ENCODE results near the gene ALG2.

Gene ALG2

DNA sequence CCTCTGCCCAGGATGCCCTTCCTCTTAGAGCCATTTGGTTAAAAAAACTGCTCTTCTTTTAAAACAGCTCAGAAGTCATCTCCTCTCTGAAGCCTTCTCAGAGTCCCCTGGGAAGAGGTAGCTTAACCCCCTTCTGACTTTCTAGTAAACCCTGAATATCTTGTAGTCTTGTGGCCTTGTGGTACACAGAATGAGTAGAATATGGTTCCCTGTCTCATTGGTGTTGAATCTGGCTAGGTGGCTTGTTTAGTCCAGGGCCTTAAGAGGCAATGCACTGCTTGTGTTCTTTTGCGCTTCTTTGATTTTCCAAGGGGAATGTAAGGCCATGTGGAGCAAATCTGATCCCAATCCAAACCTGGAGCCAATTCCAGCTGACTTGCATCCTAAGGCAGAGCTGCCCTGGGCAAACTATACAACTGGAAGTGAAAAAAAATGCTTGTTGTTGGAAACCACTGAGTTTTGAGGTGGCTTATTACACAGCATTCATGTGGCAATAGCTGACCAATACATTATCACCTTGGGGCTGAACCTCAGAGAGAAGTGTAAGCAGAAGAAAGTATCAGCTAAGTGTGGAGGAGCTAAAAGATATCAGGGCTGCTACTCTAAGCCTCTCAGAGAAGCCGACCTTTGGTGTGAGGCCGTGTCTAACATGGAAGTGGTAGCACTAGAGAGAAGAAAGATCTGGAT is 31.0 kb downstream of the ALG2 start:
- DNase-seq = no peak

DNA sequence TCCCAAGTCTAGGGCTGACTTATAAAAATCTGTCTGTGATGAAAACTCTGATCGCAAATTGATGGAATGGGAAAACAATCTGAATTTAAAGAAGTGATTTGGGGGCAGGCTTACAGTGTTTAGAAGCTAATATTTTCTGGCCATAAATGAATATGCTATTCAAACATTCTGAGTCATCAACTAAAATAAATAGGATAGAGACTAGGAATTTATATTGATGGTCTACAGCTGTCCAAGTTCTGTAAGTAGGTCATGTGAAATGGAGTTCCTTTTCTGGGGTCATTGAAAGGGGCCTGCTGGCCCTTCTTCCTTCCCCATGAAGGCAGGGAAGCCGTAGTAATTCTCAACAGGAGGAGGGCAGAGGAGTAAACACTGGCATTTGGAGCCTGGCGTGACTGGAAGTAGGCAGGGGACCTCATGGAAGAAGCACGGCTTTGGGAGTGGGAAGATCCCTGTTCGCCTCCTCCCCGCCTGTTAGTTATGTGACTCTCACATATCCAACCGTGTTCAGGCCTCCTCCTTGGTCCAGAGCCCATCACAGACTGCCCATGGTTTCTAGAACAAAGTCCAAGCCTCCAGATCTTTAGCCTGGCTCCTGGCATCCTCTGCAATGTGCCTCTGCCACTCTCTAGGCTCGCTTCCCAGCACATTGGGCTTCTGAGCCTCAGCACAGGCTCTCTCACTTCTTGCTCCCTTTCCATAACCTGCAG is 31.7 kb downstream of the ALG2 start:
- DNase-seq = no peak

DNA sequence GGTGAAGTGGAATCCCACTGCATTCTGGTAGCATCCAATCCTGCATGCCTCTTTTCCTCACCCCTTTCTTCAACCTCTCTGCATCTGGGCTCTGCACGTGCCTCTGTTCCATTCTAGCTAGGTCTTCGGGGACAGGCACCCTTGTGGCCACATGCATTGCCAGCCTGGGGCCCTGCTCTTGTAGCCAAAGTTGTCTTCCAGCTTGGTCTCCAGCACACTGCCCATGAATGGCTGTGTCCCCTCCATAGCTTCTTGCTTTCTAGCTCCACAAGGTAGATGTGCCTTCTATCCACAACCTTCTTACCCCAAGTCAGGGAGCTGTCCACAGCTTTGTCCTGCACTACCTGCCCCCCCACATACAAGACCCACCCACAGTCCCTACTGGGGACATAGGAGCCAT is 32.6 kb downstream of the ALG2 start:
- DNase-seq = no peak

DNA sequence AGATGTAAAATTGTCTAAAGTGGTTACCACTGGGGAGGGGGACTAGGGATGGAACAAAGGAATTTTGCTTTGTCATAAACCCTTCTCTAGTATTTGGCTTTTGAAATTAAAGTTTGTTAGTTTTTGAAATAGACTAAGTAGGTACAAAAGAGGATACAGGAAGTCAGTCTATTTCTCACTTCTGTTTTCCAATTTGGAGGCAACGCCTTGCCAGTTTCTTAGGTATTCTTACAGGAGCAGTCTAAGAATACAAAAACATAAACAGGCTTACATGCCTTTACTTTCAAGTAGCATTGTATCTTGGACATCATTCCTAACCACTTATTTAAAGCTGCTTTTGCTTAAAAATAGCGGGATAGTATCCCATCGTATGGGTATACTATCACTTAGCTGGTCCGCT is 34.4 kb downstream of the ALG2 start:
- DNase-seq = no peak

DNA sequence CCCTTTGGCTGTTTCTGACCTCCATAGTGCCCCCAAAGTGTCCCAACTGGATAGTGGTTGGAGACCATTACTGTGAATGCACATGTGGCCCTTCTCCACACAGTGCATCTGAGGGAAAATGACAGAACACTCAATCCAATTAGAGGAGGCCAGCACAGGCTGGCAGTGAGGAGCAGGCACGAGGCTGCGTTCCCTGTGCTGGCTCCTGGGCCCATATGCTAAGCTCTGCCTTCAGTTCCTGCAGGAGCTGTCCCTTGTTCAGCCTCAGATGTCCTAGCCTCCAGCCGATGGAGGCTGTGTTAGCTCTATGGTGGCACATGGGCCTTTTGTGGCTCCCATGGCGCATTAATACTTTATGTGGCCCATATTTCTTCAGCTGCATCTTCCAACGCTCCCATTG is 35.8 kb downstream of the ALG2 start:
- no peak for DNase-seq

DNA sequence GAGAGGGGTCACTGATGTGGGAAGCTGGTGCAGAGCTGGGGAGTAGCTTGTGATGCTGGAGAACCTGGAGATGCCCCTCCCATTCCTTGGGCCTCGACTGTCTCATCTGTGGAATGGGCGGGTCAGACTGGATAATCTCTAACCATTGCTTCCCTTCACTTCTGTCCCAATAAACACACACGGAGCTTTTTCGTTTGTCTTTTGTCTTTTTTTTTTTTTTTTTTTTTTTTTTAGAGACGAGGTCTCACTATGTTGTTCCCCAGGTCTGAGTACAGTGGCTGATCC is 36.5 kb downstream of the ALG2 start:
- DNase-seq = no peak

DNA sequence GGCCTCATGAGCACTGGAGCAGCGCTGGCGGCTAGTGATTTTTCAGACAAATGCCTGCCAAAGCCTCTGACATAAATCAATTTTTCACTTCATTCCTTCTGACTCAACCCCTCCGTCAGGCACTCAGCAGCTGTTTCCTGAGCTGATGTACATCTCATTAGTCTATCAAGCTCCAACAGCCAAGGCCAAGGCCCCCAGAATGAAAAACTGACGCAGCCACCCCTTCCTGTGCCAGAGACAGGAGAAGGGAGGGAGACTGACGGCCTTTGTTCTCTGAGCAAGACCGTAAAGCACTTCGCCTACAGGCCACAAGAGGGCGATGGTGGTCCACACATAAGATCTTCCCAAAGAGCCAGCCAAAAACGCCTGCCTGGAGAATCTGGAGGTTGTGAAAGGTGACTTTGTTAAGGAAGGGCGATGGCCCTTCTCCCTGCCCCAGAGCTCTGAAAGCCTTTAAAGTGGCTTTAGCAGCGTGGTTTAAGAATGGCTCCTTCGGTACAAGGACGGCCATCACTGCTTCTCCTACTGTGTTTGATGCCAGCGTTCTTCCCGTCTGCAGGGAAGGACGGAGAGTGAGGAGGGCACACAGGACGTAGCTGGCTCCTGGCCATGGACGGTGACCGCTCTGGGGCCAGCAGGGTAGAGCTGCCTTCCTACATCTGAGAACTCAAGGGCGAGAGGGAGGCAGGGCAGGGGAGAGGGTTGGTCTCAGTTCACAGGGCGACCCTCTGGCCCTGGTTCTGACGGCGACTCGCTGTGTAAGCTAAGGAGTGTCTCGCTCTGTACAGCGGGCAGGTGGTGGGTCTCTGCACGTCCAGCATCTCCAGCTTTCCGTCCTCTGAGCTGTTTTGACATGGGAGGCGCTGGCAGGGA is 37.0 kb downstream of the ALG2 start:
- peak; percentile 65 for DNase-seq

DNA sequence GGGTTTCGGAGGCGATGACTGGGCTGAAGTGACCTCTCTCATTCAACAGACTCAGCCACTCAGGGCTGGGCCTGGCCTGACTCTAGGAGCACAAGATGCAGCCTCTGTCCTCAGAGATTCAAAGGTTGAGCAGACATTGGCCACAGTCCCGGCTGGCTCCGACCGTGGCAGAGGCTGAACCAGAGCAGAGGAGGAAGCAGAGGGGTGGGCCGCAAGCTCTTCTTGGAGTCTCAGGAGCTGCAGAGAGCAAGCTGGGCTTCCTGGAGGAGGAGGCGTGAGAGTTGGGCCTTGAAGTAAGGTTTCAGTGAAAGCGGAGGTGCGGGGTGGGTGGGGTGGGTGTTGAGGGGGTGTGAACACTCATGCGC is 37.6 kb downstream of the ALG2 start:
- DNase-seq = no peak

DNA sequence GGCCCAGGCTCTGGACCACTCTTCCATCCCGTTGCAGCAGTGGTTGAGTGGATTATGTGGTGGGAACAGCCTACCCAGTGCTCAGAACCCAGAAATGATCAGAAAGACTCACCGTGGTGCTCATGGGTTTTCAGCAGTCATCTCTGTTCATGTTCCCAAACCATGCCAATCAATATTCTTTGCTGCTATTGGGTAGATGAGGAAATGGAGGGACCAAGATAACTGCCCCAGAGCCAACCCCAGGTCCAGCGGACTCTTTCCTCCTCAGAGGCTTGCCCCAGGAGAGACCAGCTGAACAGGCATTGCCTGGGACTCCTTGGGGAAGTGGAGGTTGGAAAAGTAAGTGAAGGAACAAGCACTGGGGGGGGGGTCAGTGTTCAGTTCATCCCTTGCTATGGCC is 38.1 kb downstream of the ALG2 start:
- DNase-seq = no peak

DNA sequence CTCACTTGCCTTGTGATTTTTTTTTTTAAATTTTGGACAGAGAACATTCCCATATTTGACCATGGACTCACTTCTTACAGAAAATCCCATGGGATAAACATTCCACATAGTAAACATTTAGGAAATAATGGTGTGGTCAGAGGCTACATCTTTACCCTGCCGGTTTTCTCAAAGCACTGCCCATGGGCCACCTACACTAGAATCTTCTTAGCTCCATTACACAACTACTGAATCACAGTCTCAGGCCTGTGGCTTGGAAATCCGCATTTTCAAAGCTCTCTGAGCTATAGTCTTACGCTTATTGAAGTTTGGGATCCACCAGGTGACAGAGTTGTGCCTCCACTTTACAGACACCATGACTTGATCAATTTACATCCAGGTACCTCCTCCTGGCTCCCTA is 39.4 kb downstream of the ALG2 start:
- DNase-seq = no peak

DNA sequence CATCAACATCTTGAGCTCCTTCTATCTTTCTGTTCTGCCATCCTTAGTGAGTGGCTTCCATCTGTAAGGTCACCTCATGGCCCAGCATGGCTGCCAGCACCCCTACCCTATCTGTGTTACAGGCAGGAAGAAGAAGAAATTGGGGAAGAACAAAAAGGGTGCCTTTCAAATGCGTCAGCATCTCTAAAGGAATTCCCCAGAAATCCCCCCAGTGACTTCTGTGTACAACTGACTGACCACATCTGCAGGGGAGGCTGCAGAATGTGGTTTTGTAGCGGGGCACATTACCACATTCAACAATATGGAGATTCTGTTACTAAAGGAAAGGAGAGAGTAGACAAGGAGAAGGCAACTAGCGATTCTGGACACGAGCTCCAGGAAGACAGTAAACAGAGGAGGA is 40.1 kb downstream of the ALG2 start:
- no peak for DNase-seq

DNA sequence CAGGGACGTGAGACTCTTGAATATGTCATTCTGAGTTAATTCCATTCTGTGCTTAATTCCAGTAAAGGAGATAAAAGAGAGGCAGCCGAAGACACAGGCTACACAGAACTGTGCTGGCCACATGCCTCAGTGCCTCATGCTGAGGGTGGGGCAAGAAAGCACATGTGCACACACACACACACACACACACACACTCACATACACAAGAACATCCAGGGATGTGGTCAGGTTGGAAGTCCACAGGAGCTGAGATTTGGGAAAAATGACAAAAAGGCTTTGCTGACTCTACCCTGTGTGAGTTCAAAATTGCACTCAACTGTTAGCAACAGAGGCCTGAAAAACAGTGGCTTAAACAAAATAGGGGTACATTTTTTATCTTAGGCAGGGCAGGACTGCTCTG is 40.5 kb downstream of the ALG2 start:
- no peak for DNase-seq

DNA sequence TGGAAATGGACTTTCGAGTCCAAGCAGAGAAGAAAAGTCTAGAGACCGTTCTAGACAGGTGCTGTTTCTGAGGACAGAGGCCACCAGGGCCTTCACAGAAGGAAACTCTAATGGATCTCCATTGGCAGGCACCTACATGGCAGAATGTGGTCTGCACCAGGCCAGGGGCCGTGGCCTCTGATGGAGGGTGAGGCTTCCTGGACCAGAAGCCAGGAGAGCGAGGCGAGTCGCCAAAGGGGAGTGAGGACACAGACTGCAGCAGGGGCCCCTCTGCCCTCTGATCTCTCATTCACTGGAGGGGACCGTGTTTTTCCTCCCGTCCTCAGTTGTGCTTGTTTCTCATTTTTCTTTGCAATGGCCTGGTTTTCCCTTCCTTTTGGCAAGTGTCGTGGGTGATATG is 41.1 kb downstream of the ALG2 start:
- DNase-seq = no peak

DNA sequence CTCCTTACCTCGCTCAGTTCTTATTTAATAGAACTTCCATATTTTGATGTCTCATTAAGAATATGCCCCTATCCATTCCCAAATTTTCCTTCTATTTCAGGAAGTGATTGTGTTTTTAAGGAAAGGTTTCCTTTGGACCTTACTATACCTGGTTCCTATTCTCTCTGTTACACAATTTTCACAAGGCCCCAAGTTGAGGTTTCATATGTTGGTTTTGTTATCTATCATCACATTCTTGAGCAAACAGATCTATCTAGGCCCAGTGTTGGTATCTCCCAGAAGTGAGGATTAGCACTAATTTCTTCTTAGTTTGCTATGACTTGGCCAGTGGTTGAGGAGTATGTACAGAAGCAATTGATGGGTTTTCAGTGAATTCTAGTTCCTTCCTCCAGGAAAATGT is 41.5 kb downstream of the ALG2 start:
- no peak for DNase-seq

DNA sequence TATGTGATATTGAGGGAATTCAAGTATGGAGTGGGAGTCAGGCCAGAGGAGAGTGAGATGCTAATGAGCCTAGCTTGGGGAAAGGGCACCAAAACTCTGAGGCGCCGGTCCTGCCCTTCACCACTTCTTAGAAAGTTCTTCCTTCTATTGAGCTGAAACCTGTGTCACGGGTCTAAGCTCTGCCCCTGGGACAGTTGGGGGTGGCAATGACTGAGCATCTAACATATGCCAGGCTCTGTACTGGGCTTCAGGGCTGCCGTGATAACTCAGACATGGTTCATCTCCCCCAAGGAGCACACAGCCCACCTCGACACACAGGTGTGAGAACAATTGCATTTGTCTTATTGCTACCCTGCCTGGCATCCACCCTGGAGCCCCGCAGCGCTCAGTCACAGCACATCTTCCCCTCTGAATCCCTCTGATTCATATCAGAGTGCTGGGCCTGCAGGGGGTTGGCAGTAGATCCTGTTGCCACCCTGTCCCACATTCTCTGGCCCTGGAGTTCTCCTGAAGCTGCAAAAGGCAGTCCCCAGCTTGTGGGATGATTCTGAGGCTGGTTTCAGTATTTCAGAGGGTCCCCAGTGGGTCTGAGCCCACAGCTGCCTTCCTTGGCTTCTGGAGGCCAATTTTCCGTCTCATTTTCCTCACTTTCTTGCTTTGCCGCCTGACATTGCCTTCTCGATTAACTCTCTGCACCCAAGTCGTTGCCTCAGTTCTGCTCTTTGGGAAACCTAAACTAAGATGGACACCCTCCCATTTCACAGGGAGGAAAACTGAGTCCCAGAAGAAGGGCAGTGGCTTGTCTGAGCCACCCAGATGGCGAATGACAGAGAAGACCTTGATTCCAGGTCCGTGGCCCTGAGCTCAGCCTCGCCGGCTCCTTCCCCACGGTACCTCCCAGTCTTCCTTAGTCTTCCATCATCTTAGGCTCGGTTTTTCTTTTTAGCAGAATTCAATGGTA is 42.5 kb downstream of the ALG2 start:
- DNase-seq = no peak

DNA sequence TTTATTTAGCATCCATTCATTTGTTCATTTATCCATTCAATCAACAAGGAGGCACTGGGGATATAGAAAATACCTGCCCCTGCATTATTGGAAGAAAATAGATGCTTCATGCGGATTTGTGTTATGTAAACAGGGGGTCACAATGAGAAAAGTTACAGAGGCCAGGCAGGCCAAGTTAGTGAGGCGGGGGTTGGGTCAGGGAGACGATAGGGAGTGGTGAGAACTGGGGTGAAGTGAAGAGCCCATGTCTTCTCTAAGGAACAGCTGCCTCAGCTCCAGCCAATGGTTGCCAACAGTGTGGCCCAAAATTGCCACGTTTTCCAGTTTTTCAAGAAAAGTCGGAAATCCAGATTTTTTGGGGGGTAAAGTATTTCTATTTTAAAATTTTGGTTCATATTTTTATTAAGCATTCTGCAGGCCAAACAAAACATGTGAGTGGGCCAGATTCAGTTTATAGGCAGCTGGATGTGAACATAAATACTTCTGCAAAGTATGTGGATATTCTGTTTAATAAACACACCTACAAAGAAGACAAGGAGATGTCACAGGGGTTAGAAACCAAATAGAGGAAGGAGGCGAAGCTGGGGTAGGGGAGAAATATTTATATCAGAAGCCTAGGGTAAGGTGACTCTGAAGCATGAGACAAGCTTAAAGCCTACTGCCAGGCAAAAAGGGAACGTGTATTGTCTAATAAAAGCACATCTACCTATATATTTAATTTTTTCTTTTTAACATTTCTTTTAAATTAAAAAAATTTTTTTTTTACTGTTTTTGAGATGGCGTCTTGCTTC is 44.0 kb downstream of the ALG2 start:
- no peak for DNase-seq

DNA sequence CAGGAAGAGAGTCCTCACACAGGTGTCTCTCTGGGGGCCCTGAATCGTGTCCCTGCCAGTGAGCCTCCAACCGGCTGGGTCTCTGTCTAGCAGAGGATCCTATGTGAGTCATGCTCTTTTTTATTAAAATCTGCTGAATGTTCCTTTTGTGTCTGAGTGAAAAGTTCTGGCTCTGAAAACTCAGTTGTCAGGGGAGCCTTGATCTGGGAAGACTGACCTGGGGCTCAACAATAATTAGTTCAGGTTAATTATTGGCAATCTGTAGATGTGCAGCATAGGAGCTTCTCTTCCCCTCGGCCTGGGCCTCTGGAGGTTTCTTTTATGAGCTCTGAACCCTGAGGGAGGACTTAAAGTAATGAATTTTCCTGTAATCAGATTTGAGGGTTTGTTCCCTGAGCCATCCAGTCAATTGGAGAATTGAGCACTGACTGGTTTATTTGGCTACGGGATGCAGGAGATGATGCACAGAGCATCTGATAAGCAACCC is 45.2 kb downstream of the ALG2 start:
- DNase-seq = no peak

DNA sequence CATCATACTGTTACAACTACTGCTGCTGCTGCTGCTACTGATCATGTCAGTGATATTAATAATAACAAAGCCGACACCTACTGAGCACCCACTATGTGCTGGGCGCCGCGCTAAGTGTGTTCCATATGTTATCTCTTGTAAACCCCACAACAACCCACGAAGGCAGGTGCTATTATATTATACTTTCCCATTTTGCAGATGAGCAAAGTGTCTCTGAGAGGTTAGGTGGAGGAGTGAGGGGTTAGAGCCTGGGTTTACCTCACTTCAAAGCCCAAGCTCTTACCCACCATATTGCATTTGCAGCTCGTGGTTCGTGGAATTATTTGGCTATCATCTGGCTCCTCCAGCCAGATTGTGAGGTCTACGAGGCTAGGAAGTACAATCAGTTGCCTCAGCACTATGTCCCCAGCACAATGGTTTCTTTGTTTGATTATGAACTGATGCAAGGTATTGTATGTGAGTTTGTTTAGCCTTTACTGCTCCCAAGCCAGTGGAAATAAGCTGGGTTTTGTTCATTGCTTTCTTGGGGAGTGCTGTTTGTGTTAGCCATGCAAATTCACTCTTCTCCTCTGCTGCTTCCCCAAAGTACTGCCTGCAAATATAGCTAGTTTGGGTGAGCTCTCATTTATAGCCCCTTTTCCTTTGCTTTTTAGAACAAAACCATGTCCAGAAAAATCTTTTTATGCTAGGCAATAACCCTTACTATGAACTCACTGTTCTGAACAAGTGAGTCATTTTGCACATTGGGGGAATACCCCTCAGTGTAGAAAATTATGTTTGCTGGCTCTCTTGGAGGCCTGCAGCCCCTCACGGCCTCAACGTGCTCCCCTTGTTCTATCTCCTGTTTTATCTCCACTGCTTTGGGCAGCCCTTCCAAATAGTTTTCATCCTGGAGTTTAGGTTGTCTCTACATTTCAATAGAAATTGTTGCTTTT is 47.9 kb downstream of the ALG2 start:
- DNase-seq = no peak

DNA sequence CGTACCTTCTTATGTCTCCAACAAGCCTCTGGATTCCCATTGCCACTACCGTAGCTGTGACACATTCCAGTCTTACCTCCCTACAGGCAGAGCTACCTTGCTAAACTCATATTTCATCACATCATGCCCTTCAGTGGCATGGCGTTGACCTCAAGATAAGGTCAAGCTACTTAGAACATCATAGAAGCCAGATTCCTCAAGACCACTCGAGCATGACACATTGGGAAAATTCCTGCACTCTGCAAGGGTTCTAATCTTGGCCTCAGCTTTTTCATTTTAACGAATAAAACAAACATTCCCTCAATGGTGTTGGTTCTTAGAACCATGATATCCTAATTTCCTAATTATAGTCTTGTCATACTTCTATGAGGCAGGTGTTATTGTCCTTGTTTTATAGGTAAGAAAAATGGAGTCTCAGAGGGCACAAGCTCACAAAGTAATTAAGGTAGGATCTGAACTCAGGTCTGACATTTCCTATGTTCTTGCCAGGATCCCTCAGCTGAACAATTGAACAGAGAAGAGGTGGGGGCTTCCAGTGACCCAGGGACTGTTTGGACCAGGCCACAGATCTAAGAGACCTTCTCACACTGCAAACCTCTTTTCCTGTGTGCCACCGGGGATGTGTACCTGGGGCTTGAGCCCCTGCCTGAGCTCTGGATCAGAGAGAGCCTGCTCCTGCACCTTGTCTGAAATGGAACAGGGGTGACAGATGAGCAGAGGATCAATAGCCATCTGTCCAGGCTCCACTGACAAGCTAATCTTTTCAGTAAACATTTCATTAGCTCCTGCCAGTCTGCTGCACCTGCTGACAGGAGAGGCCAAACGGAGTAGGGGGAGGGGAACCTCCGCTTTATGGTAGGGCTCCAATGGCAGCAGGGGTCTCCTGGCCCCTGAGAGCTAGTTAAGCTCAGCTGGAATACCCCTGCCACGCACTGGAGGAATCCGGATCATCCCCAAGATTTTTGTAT is 49.3 kb downstream of the ALG2 start:
- no peak for DNase-seq

Data from 8988T (cell line).